Measurements from ENCODE around the gene RGS7. TPM values are rescaled to one million over a fixed set of nuclear protein-coding genes. Genes with fewer than 3 reads are reported as not detected.

The RGS7 gene
- total RNA-seq, 1 donor from 2014 or later, result 0.18 TPM

GRCh38 chr1:241114699-241115233 lies 242.2 kb downstream of the RGS7 start:
- Mint-ChIP-seq H3K36me3 (ENCODE audit: low read depth, unreplicated experiment) (no peaks in the 10 kb centered on the region), H3K27me3 (ENCODE audit: low read depth, unreplicated experiment) (peaks cover 2% of the 10 kb centered on the region), H3K4me3 (ENCODE audit: unreplicated experiment) (no peak overlapping the region), H3K4me1 (ENCODE audit: low read depth, unreplicated experiment) (peaks cover 5% of the 10 kb centered on the region), H3K27ac (ENCODE audit: unreplicated experiment) (no peak overlapping the region), H3K9me3 (ENCODE audit: unreplicated experiment) (no peaks in the 10 kb centered on the region)
- Histone ChIP-seq H3K4me2 (ENCODE audit: low read length) (no peak overlapping the region), H3K9me3 (ENCODE audit: insufficient read depth, low read depth, low read length) (no peaks in the 10 kb centered on the region), H4K20me1 (ENCODE audit: insufficient read depth, low read length) (no peaks in the 10 kb centered on the region), H3K27me3 (ENCODE audit: insufficient read depth, low read length) (no peaks in the 10 kb centered on the region), H3K27ac (ENCODE audit: low read depth, low read length) (no peak overlapping the region), H3K4me3 (ENCODE audit: insufficient read depth, low read depth, low read length) (no peak overlapping the region), H3K79me2 (ENCODE audit: insufficient read depth, low read length) (no peaks in the 10 kb centered on the region), H2AFZ (ENCODE audit: low read depth, low read length) (no peak overlapping the region), H3K4me1 (ENCODE audit: insufficient read depth, low read length) (no peaks in the 10 kb centered on the region), H3K36me3 (ENCODE audit: insufficient read depth, low read length) (no peaks in the 10 kb centered on the region), H3K9ac (ENCODE audit: low read length) (no peak overlapping the region)
- FAIRE-seq (no peak), DNase-seq (ENCODE audit: low read depth) (no peak)
- TF ChIP-seq CTCF (IDR thresholded peaks at IDR 0.05; ENCODE audit: insufficient read depth, low read depth, low read length) (no peak), EZH2 (IDR thresholded peaks at IDR 0.05; ENCODE audit: insufficient read depth, low read length) (no peak)

GRCh38 chr1:241113557-241113956 lies 243.4 kb downstream of the RGS7 start:
- Histone ChIP-seq H3K4me2 (ENCODE audit: low read length) (no peak overlapping the region), H3K36me3 (ENCODE audit: insufficient read depth, low read length) (no peaks in the 10 kb centered on the region), H3K79me2 (ENCODE audit: insufficient read depth, low read length) (no peaks in the 10 kb centered on the region), H4K20me1 (ENCODE audit: insufficient read depth, low read length) (no peaks in the 10 kb centered on the region), H3K9ac (ENCODE audit: low read length) (no peak overlapping the region), H3K4me3 (ENCODE audit: insufficient read depth, low read depth, low read length) (no peak overlapping the region), H3K27ac (ENCODE audit: low read depth, low read length) (no peak overlapping the region), H3K4me1 (ENCODE audit: insufficient read depth, low read length) (no peaks in the 10 kb centered on the region), H3K27me3 (ENCODE audit: insufficient read depth, low read length) (no peaks in the 10 kb centered on the region), H2AFZ (ENCODE audit: low read depth, low read length) (no peak overlapping the region), H3K9me3 (ENCODE audit: insufficient read depth, low read depth, low read length) (no peaks in the 10 kb centered on the region)
- Mint-ChIP-seq H3K36me3 (ENCODE audit: low read depth, unreplicated experiment) (no peaks in the 10 kb centered on the region), H3K4me3 (ENCODE audit: unreplicated experiment) (no peak overlapping the region), H3K27me3 (ENCODE audit: low read depth, unreplicated experiment) (peaks cover 5% of the 10 kb centered on the region), H3K9me3 (ENCODE audit: unreplicated experiment) (no peaks in the 10 kb centered on the region), H3K27ac (ENCODE audit: unreplicated experiment) (no peak overlapping the region), H3K4me1 (ENCODE audit: low read depth, unreplicated experiment) (peaks cover 5% of the 10 kb centered on the region)
- FAIRE-seq (no peak), DNase-seq (ENCODE audit: low read depth) (no peak)
- TF ChIP-seq CTCF (IDR thresholded peaks at IDR 0.05; ENCODE audit: insufficient read depth, low read depth, low read length) (no peak), EZH2 (IDR thresholded peaks at IDR 0.05; ENCODE audit: insufficient read depth, low read length) (no peak)

GRCh38 chr1:241109039-241109438 lies 248.0 kb downstream of the RGS7 start:
- no peak overlapping the region for H3K27ac Mint-ChIP-seq (ENCODE audit: unreplicated experiment)
- H2AFZ ChIP-seq (ENCODE audit: low read depth, low read length), result no peak overlapping the region

More at GRCh38 chr1:241109039-241109438, 248.0 kb downstream of the RGS7 start:
- Histone ChIP-seq H3K9me3 (ENCODE audit: insufficient read depth, low read depth, low read length) (no peaks in the 10 kb centered on the region), H4K20me1 (ENCODE audit: insufficient read depth, low read length) (no peaks in the 10 kb centered on the region), H3K79me2 (ENCODE audit: insufficient read depth, low read length) (no peaks in the 10 kb centered on the region), H3K4me3 (ENCODE audit: insufficient read depth, low read depth, low read length) (no peak overlapping the region), H3K27ac (ENCODE audit: low read depth, low read length) (no peak overlapping the region), H3K4me2 (ENCODE audit: low read length) (no peak overlapping the region), H3K36me3 (ENCODE audit: insufficient read depth, low read length) (no peaks in the 10 kb centered on the region), H3K9ac (ENCODE audit: low read length) (no peak overlapping the region), H3K4me1 (ENCODE audit: insufficient read depth, low read length) (no peaks in the 10 kb centered on the region), H3K27me3 (ENCODE audit: insufficient read depth, low read length) (no peaks in the 10 kb centered on the region)
- Mint-ChIP-seq H3K4me3 (ENCODE audit: unreplicated experiment) (no peak overlapping the region), H3K4me1 (ENCODE audit: low read depth, unreplicated experiment) (no peaks in the 10 kb centered on the region), H3K27me3 (ENCODE audit: low read depth, unreplicated experiment) (peaks cover 8% of the 10 kb centered on the region), H3K9me3 (ENCODE audit: unreplicated experiment) (no peaks in the 10 kb centered on the region), H3K36me3 (ENCODE audit: low read depth, unreplicated experiment) (no peaks in the 10 kb centered on the region)
- DNase-seq (ENCODE audit: low read depth), result no peak
- TF ChIP-seq CTCF (IDR thresholded peaks at IDR 0.05; ENCODE audit: insufficient read depth, low read depth, low read length) (no peak), EZH2 (IDR thresholded peaks at IDR 0.05; ENCODE audit: insufficient read depth, low read length) (no peak)
- FAIRE-seq, result no peak

Measured in astrocyte (in vitro differentiated cells and primary cell).